RCC 7860 (cell line): Measurements from ENCODE around the gene CLNS1A.
A peak's percentile ranks its signal among the peaks of the same experiment; 100 is the strongest.
"Not testable (repeated sequence)": the region's sequence is repeated elsewhere in the genome, so short reads cannot be mapped to it uniquely, and the experiment has no call there.

Experiments used
- DNase-seq: peaks from one replicate; pipeline ENCODE4 v3.0.0-alpha.2; 2015; ENCODE audit warnings: low spot score
- FAIRE-seq: peaks from 2 replicates; lab custom pipeline; 2012; peaks lifted over from hg19 to GRCh38; lab: Jason Lieb, UNC

The CLNS1A gene

GRCh38 chr11:77619576-77620198 is 17.9 kb downstream of the CLNS1A start:
- DNase-seq: peak; percentile 42
- FAIRE-seq: no peak

- no peak for DNase-seq
- no peak for FAIRE-seq
Measured at GRCh38 chr11:77617892-77618291, 19.7 kb downstream of the CLNS1A start.

- FAIRE-seq: no peak
Measured at GRCh38 chr11:77611921-77612320, 25.7 kb downstream of the CLNS1A start.

GRCh38 chr11:77609234-77609633 is 28.4 kb downstream of the CLNS1A start:
- no peak for FAIRE-seq

More at GRCh38 chr11:77611921-77612320, 25.7 kb downstream of the CLNS1A start:
- no peak for DNase-seq

GRCh38 chr11:77604281-77604680 is 33.3 kb downstream of the CLNS1A start:
- DNase-seq (no peak), FAIRE-seq (no peak)

More at GRCh38 chr11:77609234-77609633, 28.4 kb downstream of the CLNS1A start:
- DNase-seq: no peak

- DNase-seq: peak; percentile 91
- peak; percentile 95 for FAIRE-seq
Measured at GRCh38 chr11:77602381-77603088, 35.1 kb downstream of the CLNS1A start.

GRCh38 chr11:77598195-77598594 is 39.4 kb downstream of the CLNS1A start:
- DNase-seq (no peak), FAIRE-seq (no peak)

- FAIRE-seq (no peak), DNase-seq (no peak)
Measured at GRCh38 chr11:77596626-77597025, 41.0 kb downstream of the CLNS1A start.

GRCh38 chr11:77593883-77594282 is 43.7 kb downstream of the CLNS1A start:
- FAIRE-seq (no peak), DNase-seq (no peak)

- DNase-seq: no peak
- FAIRE-seq: no peak
Measured at GRCh38 chr11:77592727-77593126, 44.9 kb downstream of the CLNS1A start.

GRCh38 chr11:77590194-77590782 is 47.3 kb downstream of the CLNS1A start:
- no peak for DNase-seq

GRCh38 chr11:77589521-77590193 is 47.9 kb downstream of the CLNS1A start, which contains the start of gene AQP11:
Gene AQP11, plus strand, starts transcription at chr11:77589953. Its CDS starts 40 bp downstream, at chr11:77589993.
- no peak for FAIRE-seq

More at GRCh38 chr11:77590194-77590782, 47.3 kb downstream of the CLNS1A start:
- no peak for FAIRE-seq

GRCh38 chr11:77589181-77589520 is 48.4 kb downstream of the CLNS1A start:
- FAIRE-seq (no peak), DNase-seq (no peak)

More at GRCh38 chr11:77589521-77590193, 47.9 kb downstream of the CLNS1A start, which contains the start of gene AQP11:
- DNase-seq: peak; percentile 55

- FAIRE-seq (no peak), DNase-seq (peak; percentile 14)
Measured at GRCh38 chr11:77580712-77581337, 56.8 kb downstream of the CLNS1A start.

- not testable (repeated sequence) for FAIRE-seq, DNase-seq
Measured at GRCh38 chr11:77575428-77575827, 62.2 kb downstream of the CLNS1A start.

GRCh38 chr11:77570896-77571295 is 66.7 kb downstream of the CLNS1A start:
- DNase-seq, FAIRE-seq: not testable (repeated sequence)

- FAIRE-seq: no peak
- DNase-seq: no peak
Measured at GRCh38 chr11:77569676-77570070, 67.9 kb downstream of the CLNS1A start.

- FAIRE-seq (no peak), DNase-seq (no peak)
Measured at GRCh38 chr11:77568916-77569675, 68.5 kb downstream of the CLNS1A start.

- FAIRE-seq: no peak
- no peak for DNase-seq
Measured at GRCh38 chr11:77568306-77568705, 69.3 kb downstream of the CLNS1A start.
